Measurements from ENCODE around the gene USP48. TPM values are rescaled to one million over a fixed set of nuclear protein-coding genes. Genes with fewer than 3 reads are reported as not detected.

Gene USP48
- total RNA-seq, 1 experiment from 2014 or later, result 20.1 TPM

GRCh38 chr1:21657456-21658190 is 125.3 kb downstream of the USP48 start:
- no peak for DNase-seq (ENCODE audit: low read depth)

- DNase-seq (ENCODE audit: low read depth), result peak; percentile 33
These were observed 127.2 kb downstream of the USP48 start for GRCh38 chr1:21655748-21656147.

DNA sequence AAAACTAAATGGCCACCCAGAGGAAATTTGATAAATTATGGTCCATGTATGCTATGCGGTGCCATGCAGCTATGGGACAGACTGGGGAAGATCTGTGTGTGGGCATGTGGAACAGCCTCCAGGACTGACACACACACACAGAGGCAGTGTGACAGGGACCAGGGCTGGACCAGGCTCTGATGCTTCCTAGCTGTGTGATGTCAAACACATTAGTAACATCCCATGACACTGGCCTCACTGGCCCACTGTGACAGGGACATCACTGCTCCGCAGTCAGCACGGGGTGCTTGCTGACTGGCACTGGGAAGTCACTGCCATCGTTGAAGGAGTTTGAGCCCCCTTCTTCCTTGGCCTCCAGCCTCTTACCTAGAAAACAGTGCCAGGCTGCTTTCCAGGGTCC is 127.7 kb downstream of the USP48 start:
- DNase-seq (ENCODE audit: low read depth), result no peak

DNA sequence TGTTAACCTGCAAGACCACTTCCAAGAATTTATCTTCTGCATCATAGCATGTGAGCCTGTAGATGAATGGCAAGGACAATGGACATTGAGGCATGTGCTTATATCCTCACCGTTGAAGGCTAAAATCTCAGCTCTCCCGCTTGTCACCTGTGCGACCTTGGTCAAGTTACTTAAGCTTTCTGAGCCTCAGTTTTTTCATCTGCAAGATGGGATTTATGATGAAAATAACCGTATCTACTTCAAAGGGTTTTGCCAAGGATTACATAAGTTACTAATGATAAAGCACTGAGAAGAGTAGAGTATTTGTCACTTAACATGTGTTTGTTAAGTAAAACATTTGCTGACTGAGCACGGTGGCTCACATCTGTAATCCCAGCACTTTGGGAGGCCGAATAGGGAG is 128.7 kb downstream of the USP48 start:
- no peak for DNase-seq (ENCODE audit: low read depth)

DNA sequence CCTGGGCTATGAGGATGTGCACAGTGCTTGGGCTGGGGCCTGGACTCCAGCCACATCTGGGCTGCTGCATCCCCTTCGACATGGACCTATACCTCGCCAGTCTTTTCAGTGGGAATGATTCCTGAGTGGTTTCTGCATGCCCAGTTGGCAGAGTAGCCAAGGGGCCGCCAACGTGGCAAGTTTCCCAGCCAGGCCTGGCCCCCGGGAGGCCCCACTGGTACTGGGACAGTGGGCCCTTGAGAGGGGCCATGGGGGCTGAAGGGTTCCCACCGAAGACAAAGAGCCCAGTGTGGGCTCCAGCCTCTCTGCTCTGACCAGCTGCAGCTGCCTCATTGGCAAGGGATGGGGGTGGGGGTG is 129.2 kb downstream of the USP48 start:
- DNase-seq (ENCODE audit: low read depth), result no peak

GRCh38 chr1:21652937-21653743 is 129.8 kb downstream of the USP48 start:
- no peak for DNase-seq (ENCODE audit: low read depth)

DNA sequence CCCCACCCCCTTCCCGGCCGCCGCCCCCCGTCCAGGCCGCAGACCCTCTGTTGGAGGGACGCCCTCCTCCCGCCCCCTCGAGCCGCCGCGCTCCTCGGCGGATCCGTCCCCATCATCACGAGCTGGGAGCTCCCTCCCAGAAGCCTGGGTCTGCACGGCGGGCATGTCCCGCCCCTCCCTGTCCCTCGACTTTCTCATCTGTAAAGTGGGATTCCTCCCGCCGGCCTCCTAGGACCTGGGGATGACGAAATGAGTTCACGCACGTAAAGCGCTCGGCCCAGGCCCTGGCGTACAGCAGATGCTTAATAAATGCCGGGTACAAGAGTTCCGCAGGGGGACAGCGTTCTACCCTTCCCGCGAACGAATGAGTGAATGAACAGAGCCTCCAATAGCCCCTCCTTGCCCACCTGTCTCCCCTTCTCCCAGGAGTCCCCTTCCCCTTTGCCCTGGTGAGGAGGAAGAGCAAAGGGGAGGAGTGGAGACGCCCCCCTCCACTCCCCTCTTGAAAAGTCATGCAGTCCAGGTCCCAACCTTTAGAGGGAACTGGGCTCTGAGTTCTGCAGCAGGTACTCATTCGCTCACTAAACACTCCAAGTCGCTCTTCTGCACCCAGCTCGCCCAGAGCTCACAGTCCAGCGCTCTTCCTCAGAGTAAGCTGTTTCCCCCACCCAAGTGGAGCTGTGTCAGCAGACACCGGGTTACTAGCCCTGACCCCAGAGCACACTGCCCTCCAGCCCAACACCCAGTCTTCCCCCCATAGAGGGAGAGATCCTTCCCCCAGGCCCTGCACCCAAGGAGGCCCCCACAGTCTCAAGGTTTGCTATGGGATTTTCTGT is 130.6 kb downstream of the USP48 start:
- DNase-seq (ENCODE audit: low read depth), result no peak

DNA sequence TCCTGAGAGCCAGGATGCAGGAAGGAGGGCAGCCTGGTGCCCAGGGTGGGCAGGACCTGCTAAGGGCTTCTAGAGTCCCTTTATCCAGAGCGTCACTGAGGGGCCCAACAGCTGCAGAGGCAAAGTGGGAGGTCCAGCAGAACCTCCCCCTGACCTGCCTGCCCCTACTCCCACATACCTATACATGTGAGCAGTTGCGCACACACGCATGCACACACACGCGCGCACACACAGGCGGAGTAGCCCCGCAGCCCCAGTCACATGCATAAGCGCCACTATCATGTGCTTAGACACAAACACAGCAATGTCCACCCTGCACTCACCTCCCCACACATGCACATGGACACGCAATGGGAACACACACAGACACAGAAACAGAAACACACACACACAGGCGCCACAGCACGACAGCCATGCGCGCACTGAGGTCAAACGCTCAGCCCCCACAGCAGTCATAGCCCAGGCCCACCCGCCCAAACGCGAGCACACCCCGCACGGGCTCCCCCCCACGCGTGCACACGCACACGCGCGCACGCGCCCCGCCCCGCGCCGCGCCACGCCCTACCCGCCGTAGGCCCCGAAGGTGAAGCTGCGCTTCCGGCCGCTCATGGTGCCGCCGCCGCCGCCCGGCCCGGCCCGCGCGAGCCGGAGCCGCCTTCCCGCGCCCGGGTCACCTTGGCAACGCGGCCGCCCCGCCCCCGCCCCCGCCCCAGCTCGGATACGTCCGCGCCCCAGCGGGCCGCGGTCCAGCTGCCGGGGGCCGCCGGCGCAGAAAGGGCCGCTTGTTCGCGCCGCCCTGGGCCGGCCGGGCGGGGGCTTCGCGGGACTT is 131.5 kb downstream of the USP48 start:
- no peak for DNase-seq (ENCODE audit: low read depth)

GRCh38 chr1:21650400-21650799 is 132.5 kb downstream of the USP48 start:
- DNase-seq (ENCODE audit: low read depth), result no peak

DNA sequence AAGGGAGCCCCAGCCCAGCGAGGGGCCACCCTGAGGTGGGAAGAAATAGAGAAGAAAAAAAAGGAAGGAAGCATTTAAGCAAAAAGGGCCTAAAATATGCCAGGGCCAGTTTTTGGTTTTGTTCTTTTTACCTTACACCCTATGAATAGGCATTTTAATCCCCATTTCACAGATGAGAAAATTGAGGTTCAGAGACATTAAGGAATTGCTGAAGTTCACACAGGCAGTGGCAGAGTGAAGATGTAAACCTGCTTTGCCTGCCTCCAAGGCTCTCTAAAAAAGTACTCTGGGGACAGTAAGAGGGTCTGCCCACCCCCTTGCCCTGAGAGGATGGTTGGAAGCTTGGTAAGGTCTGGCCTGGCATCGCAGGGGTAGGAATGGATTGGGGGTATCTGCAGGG is 133.6 kb downstream of the USP48 start:
- no peak for DNase-seq (ENCODE audit: low read depth)

DNA sequence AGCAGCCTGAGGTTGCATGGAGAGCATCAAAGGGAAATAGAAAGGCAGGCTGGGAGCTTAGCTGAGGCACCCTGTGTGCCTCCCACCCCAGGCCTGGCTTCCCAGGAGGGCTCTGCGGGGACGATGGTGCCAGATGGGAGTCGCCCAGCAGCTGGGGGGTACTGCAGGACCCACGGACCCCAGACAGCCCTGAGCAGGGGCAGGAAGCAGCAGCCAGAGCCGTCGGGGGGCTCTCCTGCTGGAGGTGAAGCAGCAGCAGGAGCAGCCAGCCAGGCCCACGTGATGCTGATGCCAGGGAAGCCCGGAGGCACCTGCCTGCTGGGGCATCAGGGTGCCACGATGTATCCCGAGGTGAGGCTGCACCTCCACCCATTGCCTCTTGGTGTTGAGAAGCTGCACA is 134.2 kb downstream of the USP48 start:
- no peak for DNase-seq (ENCODE audit: low read depth)

DNA sequence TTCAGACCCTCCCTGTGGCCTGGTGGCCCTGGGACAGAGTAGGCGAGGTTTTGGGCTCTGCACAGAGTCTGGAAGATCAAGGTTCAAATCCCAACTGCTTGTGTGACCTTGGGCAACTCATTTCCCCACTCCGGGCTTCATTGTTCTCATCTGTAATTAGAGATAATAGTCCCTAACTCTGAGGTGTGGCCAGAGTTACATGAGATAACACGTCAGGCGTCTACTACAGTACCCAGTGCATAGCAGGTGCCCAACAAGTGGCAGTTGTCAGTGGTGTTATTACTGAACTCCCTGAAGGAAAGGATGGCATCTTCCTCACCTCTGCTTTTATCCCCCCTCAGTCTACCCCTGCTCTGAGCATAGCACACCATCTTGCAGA is 134.6 kb downstream of the USP48 start:
- no peak for DNase-seq (ENCODE audit: low read depth)

- peak; percentile 56 for DNase-seq (ENCODE audit: low read depth)
These were observed 135.3 kb downstream of the USP48 start for GRCh38 chr1:21647431-21648351.

- no peak for DNase-seq (ENCODE audit: low read depth)
These were observed 137.4 kb downstream of the USP48 start for GRCh38 chr1:21645550-21645949.

- no peak for DNase-seq (ENCODE audit: low read depth)
These were observed 138.0 kb downstream of the USP48 start for GRCh38 chr1:21644906-21645305.

DNA sequence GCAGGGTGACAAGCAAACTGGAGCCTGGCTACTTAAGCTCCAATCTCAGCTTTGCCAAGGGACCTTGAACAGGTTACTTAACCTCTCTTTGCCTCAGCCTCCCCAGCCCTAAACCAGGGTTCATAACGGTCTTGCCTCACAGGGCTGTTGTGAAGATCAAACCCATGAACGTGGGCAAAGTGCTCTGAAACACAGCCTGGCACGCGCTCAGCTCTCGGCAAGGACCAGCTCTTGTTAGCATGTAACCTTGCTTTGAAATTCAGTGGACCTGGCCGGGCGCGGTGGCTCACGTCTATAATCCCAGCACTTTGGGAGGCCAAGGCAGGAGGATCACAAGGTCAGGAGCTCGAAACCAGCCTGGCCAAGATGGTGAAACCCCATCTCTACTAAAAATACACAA is 138.6 kb downstream of the USP48 start:
- no peak for DNase-seq (ENCODE audit: low read depth)

DNA sequence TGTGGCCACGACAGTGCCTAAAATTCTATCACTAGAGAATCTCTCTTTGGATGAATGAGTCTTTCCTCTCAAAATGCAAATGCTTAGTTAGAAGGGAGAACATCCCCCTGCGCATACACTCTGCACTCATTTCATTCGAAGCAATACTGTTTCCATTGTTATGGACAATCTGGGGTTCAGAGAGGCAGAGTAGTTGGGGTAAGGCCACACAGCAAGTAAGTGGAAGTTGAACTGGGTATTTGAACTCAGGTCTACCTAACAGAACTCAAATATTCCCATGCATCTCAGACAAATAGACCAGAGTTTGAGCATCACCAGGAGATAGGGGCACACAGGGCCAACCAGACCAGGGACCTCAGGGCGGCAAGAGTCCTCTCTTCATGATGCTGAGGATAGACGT is 139.3 kb downstream of the USP48 start:
- no peak for DNase-seq (ENCODE audit: low read depth)

DNA sequence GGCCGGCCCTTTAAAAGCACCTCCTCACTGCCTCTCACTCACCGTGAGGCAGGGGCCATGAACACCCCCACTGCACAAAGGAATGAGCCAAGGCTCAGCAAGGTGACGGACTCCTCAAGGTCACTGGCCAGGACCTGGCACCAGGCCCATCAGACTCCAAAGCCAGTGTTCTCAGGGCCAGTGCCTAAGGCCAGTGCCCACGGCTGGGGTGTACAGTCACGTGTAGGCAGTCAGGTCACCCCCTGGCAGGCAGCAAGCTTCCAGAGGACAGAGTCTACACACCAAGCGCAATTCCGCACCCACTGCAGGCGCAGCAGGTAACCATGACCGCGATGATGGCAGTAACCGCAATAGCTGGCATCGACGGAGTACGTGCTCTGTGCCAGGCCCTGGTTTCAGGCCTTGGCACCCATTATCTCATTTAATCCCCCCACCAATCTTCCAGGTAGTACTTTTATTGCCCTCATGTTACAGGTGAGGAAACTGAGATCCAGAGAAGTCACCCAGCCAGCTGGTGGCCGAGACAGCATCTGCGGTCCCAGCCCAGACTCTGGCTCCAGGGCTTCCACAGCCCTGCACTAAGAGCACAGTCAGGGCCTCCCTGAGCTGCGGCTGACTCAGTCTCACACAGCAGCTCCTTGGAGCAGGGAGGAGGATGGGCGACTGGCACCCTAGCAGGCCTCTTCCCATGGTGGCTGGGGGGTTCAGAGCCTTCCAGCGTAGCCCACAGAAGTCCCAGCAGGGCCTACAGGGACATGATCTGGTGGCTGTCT is 140.8 kb downstream of the USP48 start:
- DNase-seq (ENCODE audit: low read depth), result no peak

DNA sequence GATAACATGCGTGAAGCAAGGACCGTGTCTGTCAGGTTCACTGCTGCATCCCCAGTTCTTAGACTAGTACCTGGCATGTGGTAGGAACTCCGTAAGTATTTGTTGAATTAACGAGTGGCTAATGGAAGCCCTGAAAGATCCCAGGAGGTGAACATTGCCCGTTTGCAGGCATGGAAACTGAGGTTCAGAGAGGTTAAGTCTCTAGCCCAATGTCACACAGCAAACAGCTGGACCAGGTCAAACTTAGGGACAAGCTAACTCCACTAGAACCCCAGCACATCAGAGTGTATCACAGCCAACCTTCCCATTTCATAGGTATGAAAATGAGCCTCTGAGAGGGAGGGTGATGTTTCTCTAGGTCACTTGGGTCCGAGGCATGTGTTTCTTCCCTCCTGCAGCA is 141.4 kb downstream of the USP48 start:
- no peak for DNase-seq (ENCODE audit: low read depth)
